Mammary epithelial cell (primary cell): ENCODE results near the gene MTHFR.

Experiments
- CTCF ChIP-seq, 2 donors: IDR thresholded peaks in 1 of 2; conservative IDR thresholded peaks in 1 of 2; 2 replicates each; pipeline ENCODE4 v1.5.1; 2011 to 2012; ENCODE audit warnings: inconsistent platforms in 2 of 2, low read length in 2 of 2, mild to moderate bottlenecking in 2 of 2, control low read depth in 1 of 2, low read depth in 1 of 2; ENCODE audit not compliant: insufficient read depth in 1 of 2; ENCODE audit errors: extremely low read depth in 1 of 2
- EZH2 ChIP-seq: IDR thresholded peaks from 2 replicates; pipeline ENCODE4 v1.6.1; 2012; ENCODE audit warnings: low read length, inconsistent platforms, borderline replicate concordance

GRCh38 chr1:11766429-11766776 lies 39.4 kb downstream of the MTHFR start:
- no peak for TF ChIP-seq CTCF (conservative IDR thresholded peaks at IDR 0.05 in 1 of 2, IDR thresholded peaks at IDR 0.05 in 1 of 2; ENCODE audit: extremely low read depth in 1 of 2, insufficient read depth in 1 of 2, low read depth in 1 of 2, low read length in 2 of 2)
- TF ChIP-seq EZH2: no peak
